Adrenal gland (tissue), 5 donors: ENCODE measurements around the gene SH3D19.

Experiments
- CTCF ChIP-seq, 6 experiments: fragments of 450-650 bp in 4 of 6; fragments of 200-600 bp in 2 of 6; sonication (generic) in 1 of 6; IDR thresholded peaks; 1 replicate in 5 of 6; 2 replicates in 1 of 6; pipeline versions ENCODE4 v1.5.1 to v1.8.0; 2016 to 2021; ENCODE audit warnings: antibody characterized with exemption in 6 of 6, mild to moderate bottlenecking in 2 of 6, moderate library complexity in 1 of 6
- POLR2A ChIP-seq, 2 donors: fragments of 450-650 bp; IDR thresholded peaks; one replicate each; pipeline ENCODE4 v1.6.1; 2017; ENCODE audit warnings: antibody characterized with exemption in 2 of 2, mild to moderate bottlenecking in 2 of 2, moderate library complexity in 1 of 2
- donor health status: DM: no; HTN: no; CAD: no.

- no peak for TF ChIP-seq CTCF (IDR thresholded peaks at IDR 0.05)
- TF ChIP-seq POLR2A (IDR thresholded peaks at IDR 0.05), result no peak
Measured at GRCh38 chr4:151129796-151130195, 195.6 kb downstream of the SH3D19 start.
